PC-9 (cell line): ENCODE data around the gene ZFPM1. TPM values are rescaled to one million over a fixed set of nuclear protein-coding genes. Genes with fewer than 3 reads are reported as not detected.

Source experiments
- BruUV-seq: library from RNA; stranded (reverse); fragments of 400-500 nt; replicated peaks from 2 replicates; lab custom pipeline; 2021; lab: Mats Ljungman, UMichigan
- CTCF ChIA-PET: fragments of 300-600 bp; sonication (Branson Sonifier 250); formaldehyde crosslinking; loops from one replicate; lab custom pipeline; 2022; ENCODE audit warnings: antibody characterized with exemption; lab: Charles Lee
- POLR2A ChIA-PET: fragments of 300-600 bp; sonication (Branson Sonifier 250); formaldehyde crosslinking; loops from one replicate; lab custom pipeline; 2022; ENCODE audit warnings: antibody characterized with exemption; ENCODE audit not compliant: unreplicated experiment; lab: Charles Lee
- DNase-seq, 2 experiments: peaks; one replicate each; pipeline versions ENCODE4 v3.0.0 to v3.0.0-alpha.2; 2015 to 2022; ENCODE audit warnings: mixed read lengths in 1 of 2
- H2AFZ ChIP-seq: fragments of 200-600 bp; sonication (generic); 2 replicates; pipeline ENCODE4 v1.8.1; 2017; ENCODE audit warnings: antibody characterized with exemption
- H3F3A ChIP-seq: fragments of 200-600 bp; sonication (generic); 2 replicates; pipeline ENCODE4 v1.8.1; 2017; ENCODE audit warnings: antibody characterized with exemption, mild to moderate bottlenecking, low read depth; ENCODE audit not compliant: insufficient read depth
- H3K27ac ChIP-seq: fragments of 200-600 bp; sonication (generic); 2 replicates; pipeline ENCODE4 v1.6.1; 2016; ENCODE audit warnings: mixed run types
- H3K27me3 ChIP-seq: fragments of 200-600 bp; sonication (generic); 2 replicates; pipeline ENCODE4 v1.6.1; 2016; ENCODE audit warnings: low read depth, mixed run types; ENCODE audit not compliant: insufficient read depth
- H3K36me3 ChIP-seq: fragments of 200-600 bp; sonication (generic); 2 replicates; pipeline ENCODE4 v1.6.1; 2016; ENCODE audit warnings: low read depth, mixed run types
- H3K4me1 ChIP-seq: fragments of 200-600 bp; sonication (generic); replicated peaks from 2 replicates; pipeline ENCODE4 v1.6.1; 2016; ENCODE audit warnings: mixed run types; ENCODE audit not compliant: insufficient read depth
- H3K4me2 ChIP-seq: fragments of 200-600 bp; sonication (generic); 2 replicates; pipeline ENCODE4 v1.6.1; 2017; ENCODE audit warnings: mixed run types
- H3K4me3 ChIP-seq: fragments of 200-600 bp; sonication (generic); 2 replicates; pipeline ENCODE4 v1.6.1; 2016; ENCODE audit warnings: mixed run types
- H3K79me2 ChIP-seq: fragments of 200-600 bp; sonication (generic); 2 replicates; pipeline ENCODE4 v1.6.1; 2017; ENCODE audit warnings: low read depth, mixed run types
- H3K9me2 ChIP-seq: fragments of 200-600 bp; sonication (generic); 2 replicates; pipeline ENCODE4 v1.8.1; 2017; ENCODE audit warnings: mild to moderate bottlenecking; ENCODE audit not compliant: insufficient read depth
- H3K9me3 ChIP-seq: fragments of 200-600 bp; sonication (generic); 2 replicates; pipeline ENCODE4 v1.8.1; 2016; ENCODE audit warnings: low read depth; ENCODE audit not compliant: insufficient read depth
- H4K20me1 ChIP-seq: fragments of 200-600 bp; sonication (generic); 2 replicates; pipeline ENCODE4 v1.8.1; 2017; ENCODE audit not compliant: insufficient read depth
- EZH2 ChIP-seq: fragments of 200-600 bp; sonication (generic); IDR thresholded peaks from 2 replicates; pipeline ENCODE4 v1.8.0; 2017; ENCODE audit warnings: antibody characterized with exemption, low read depth
- intact Hi-C: fragments of 100-400 bp; cut with micrococcal nuclease; formaldehyde crosslinking; loops from one replicate; pipeline ENCODE4 v1.10.0; 2022; ENCODE audit not compliant: unreplicated experiment
- total RNA-seq: library from RNA; stranded (reverse); gene quantifications from 2 replicates; pipeline ENCODE4 v1.2.3, GENCODE V29; 2021
- TF ChIP-seq, protein P1 (sequence below): fragments of 200-600 bp; sonication (generic); conservative IDR thresholded peaks from 2 replicates; pipeline ENCODE4 v1.6.1; 2017; ENCODE audit warnings: mixed run types, antibody characterized with exemption, mild to moderate bottlenecking, moderate library complexity

The ZFPM1 gene
- total RNA-seq, 1 experiment from 2014 or later: 19.7 TPM

DNA sequence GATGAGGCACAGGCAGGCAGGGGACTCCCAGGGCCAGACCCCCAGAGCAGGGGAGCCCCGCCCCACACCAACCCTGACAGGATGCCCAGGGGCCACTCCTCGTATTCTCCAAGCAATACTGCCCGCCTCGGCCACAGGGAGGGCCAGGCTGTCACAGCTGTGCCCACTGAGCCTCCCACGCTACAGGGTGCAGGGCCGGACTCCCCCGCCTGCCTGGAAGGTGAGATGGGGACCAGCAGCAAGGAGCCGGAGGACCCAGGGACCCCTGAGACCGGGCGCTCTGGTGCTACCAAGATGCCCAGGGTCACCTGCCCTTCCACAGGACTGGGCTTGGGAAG is 18.8 kb upstream of the ZFPM1 start:
- BruUV-seq: no TSS peak
- Histone ChIP-seq H3K27me3 (no peaks in the 10 kb centered on the region), H3K9me2 (no peaks in the 10 kb centered on the region), H3K9me3 (no peaks in the 10 kb centered on the region), H3K4me1 (no peaks in the 10 kb centered on the region), H4K20me1 (no peaks in the 10 kb centered on the region), H2AFZ (no peak overlapping the region), H3K27ac (no peak overlapping the region), H3K4me3 (no peak overlapping the region), H3K36me3 (no peaks in the 10 kb centered on the region), H3K79me2 (no peaks in the 10 kb centered on the region), H3F3A (no peaks in the 10 kb centered on the region), H3K4me2 (no peak overlapping the region)
- intact Hi-C loops: no loop called here
- TF ChIP-seq, protein P1, sequence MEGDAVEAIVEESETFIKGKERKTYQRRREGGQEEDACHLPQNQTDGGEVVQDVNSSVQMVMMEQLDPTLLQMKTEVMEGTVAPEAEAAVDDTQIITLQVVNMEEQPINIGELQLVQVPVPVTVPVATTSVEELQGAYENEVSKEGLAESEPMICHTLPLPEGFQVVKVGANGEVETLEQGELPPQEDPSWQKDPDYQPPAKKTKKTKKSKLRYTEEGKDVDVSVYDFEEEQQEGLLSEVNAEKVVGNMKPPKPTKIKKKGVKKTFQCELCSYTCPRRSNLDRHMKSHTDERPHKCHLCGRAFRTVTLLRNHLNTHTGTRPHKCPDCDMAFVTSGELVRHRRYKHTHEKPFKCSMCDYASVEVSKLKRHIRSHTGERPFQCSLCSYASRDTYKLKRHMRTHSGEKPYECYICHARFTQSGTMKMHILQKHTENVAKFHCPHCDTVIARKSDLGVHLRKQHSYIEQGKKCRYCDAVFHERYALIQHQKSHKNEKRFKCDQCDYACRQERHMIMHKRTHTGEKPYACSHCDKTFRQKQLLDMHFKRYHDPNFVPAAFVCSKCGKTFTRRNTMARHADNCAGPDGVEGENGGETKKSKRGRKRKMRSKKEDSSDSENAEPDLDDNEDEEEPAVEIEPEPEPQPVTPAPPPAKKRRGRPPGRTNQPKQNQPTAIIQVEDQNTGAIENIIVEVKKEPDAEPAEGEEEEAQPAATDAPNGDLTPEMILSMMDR: no peak
- no peak for TF ChIP-seq EZH2
- ChIA-PET POLR2A (no interaction called here), CTCF (no interaction called here)
- DNase-seq: no peak

DNA sequence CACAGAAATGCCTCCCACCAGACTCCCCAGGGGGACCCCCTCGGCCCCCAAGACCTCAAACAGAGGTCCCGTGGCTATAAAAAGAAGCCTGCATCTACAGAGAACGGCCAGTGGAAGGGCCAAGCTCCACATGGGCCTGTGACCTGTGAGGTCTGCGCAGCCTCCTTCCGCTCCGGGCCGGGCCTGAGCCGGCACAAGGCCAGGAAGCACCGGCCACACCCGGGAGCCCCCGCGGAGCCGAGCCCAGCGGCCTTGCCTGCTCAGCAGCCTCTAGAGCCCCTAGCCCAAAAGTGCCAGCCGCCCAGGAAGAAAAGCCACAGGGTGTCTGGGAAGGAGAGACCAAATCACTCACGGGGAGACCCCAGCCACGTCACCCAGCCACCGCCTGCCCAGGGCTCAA is 18.3 kb upstream of the ZFPM1 start:
- no peak for DNase-seq
- Histone ChIP-seq H3K4me1 (no peaks in the 10 kb centered on the region), H3K27ac (no peak overlapping the region), H3K9me3 (no peaks in the 10 kb centered on the region), H4K20me1 (no peaks in the 10 kb centered on the region), H3F3A (no peaks in the 10 kb centered on the region), H3K36me3 (no peaks in the 10 kb centered on the region), H3K9me2 (no peaks in the 10 kb centered on the region), H3K4me3 (no peak overlapping the region), H3K27me3 (no peaks in the 10 kb centered on the region), H2AFZ (no peak overlapping the region), H3K79me2 (no peaks in the 10 kb centered on the region), H3K4me2 (no peak overlapping the region)
- no TSS peak for BruUV-seq
- POLR2A ChIA-PET: no interaction called here
- CTCF ChIA-PET: no interaction called here
- TF ChIP-seq, protein P1: no peak
- TF ChIP-seq EZH2: no peak
- intact Hi-C loops: no loop called here

DNA sequence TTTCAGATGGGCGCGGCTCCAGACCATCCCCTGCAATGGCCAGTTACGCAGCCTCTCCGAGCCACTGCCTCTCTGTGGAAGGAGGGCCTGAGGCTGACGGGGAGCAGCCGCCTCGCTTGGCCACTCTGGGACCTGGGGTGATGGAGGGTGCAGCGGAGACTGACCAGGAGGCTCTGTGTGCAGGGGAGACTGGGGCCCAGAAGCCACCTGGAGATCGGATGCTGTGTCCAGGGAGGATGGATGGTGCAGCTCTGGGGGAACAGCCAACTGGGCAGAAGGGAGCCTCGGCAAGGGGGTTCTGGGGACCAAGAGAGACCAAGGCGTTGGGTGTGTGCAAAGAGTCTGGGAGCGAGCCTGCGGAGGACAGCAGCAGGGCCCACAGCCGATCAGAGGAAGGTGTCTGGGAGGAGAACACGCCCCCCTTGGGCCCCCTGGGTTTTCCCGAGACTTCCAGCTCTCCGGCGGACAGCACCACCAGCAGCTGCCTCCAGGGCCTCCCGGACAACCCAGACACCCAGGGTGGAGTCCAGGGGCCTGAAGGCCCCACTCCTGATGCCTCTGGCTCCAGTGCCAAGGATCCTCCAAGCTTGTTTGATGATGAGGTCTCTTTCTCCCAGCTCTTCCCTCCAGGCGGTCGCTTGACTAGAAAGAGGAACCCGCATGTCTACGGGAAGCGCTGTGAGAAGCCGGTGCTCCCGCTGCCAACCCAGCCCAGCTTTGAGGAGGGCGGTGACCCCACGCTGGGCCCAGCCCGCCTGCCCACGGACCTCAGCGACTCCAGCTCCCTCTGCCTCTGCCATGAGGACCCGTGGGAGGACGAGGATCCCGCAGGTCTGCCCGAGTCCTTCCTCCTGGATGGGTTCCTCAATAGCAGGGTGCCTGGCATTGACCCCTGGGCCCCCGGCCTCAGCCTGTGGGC is 17.4 kb upstream of the ZFPM1 start:
- no peak overlapping the region for H2AFZ ChIP-seq
- ChIA-PET CTCF (interaction anchor here (0.7 kb wide), 1 partner anchor 11 kb away, joined by 4 read pairs; no protein-coding TSS in a partner anchor), POLR2A (no interaction called here)
- no peaks in the 10 kb centered on the region for H3K27me3 ChIP-seq
- H3K4me2 ChIP-seq: no peak overlapping the region
- no peak overlapping the region for H3K27ac ChIP-seq
- BruUV-seq: no TSS peak
- no peaks in the 10 kb centered on the region for H3K9me2 ChIP-seq
- no peaks in the 10 kb centered on the region for H3F3A ChIP-seq
- intact Hi-C loops: no loop called here
- H3K4me3 ChIP-seq: no peak overlapping the region
- H3K4me1 ChIP-seq: no peaks in the 10 kb centered on the region
- H3K79me2 ChIP-seq: no peaks in the 10 kb centered on the region
- H3K36me3 ChIP-seq: no peaks in the 10 kb centered on the region
- H3K9me3 ChIP-seq: no peaks in the 10 kb centered on the region
- no peak for DNase-seq
- TF ChIP-seq, protein P1: no peak
- no peak for TF ChIP-seq EZH2
- no peaks in the 10 kb centered on the region for H4K20me1 ChIP-seq
